GM23338 (cell line): ENCODE measurements around the gene MTLN. TPM values are rescaled to one million over a fixed set of nuclear protein-coding genes. Genes with fewer than 3 reads are reported as not detected.

Experiments
- ATAC-seq: fragments of 200-7000 bp; cut with Tn5 transposase; 3 replicates; pipeline ENCODE4 v1.9.1; 2020
- DNase-seq: peaks from one replicate; pipeline ENCODE4 v3.0.0-alpha.2; 2015; ENCODE audit warnings: low spot score
- H2AFZ ChIP-seq: fragments of 200-600 bp; sonication (generic); 2 replicates; pipeline ENCODE4 v1.8.0; 2016; ENCODE audit warnings: antibody characterized with exemption, mild to moderate bottlenecking, moderate library complexity
- H3F3A ChIP-seq: fragments of 200-600 bp; sonication (generic); replicated peaks from 2 replicates; pipeline ENCODE4 v1.8.0; 2017; ENCODE audit warnings: antibody characterized with exemption, mixed run types, low read depth
- H3K27ac ChIP-seq: fragments of 200-600 bp; sonication (generic); 2 replicates; pipeline ENCODE4 v1.6.1; 2016; ENCODE audit warnings: low read depth
- H3K27me3 ChIP-seq: fragments of 200-600 bp; sonication (generic); 2 replicates; pipeline ENCODE4 v1.8.0; 2016; ENCODE audit warnings: mild to moderate bottlenecking, mixed run types, moderate library complexity; ENCODE audit not compliant: insufficient read depth
- H3K36me3 ChIP-seq: fragments of 200-600 bp; sonication (generic); 2 replicates; pipeline ENCODE4 v1.8.0; 2016; ENCODE audit warnings: mild to moderate bottlenecking; ENCODE audit not compliant: insufficient read depth
- H3K4me1 ChIP-seq: fragments of 200-600 bp; sonication (generic); 2 replicates; pipeline ENCODE4 v1.8.0; 2016; ENCODE audit warnings: mild to moderate bottlenecking, moderate library complexity; ENCODE audit not compliant: insufficient read depth
- H3K4me2 ChIP-seq: fragments of 200-600 bp; sonication (generic); 2 replicates; pipeline ENCODE4 v1.7.1; 2017; ENCODE audit warnings: mixed run types
- H3K4me3 ChIP-seq: fragments of 200-600 bp; sonication (generic); 2 replicates; pipeline ENCODE4 v1.6.1; 2016; ENCODE audit warnings: mixed run types
- H3K79me2 ChIP-seq: fragments of 200-600 bp; sonication (generic); replicated peaks from 2 replicates; pipeline ENCODE4 v1.8.0; 2017; ENCODE audit warnings: mild to moderate bottlenecking; ENCODE audit not compliant: insufficient read depth
- H3K9me2 ChIP-seq: fragments of 200-600 bp; sonication (generic); 2 replicates; pipeline ENCODE4 v1.8.0; 2017; ENCODE audit not compliant: insufficient read depth
- H4K20me1 ChIP-seq: fragments of 200-600 bp; sonication (generic); replicated peaks from 2 replicates; pipeline ENCODE4 v1.8.0; 2017; ENCODE audit warnings: mild to moderate bottlenecking; ENCODE audit not compliant: insufficient read depth
- H3K27ac Mint-ChIP-seq: 2 replicates; pipeline ENCODE4 v1.8.0; 2020; ENCODE audit warnings: inconsistent platforms, mild to moderate bottlenecking, moderate library complexity, mixed read lengths
- H3K27me3 Mint-ChIP-seq: 3 replicates; pipeline ENCODE4 v1.8.0; 2022; ENCODE audit warnings: low read depth, mild to moderate bottlenecking, moderate library complexity, mixed read lengths, inconsistent platforms; ENCODE audit not compliant: insufficient read depth, poor library complexity
- H3K36me3 Mint-ChIP-seq: 3 replicates; pipeline ENCODE4 v1.8.0; 2021; ENCODE audit warnings: low read depth, mild to moderate bottlenecking, inconsistent platforms, moderate library complexity, mixed read lengths
- H3K4me1 Mint-ChIP-seq: 3 replicates; pipeline ENCODE4 v1.8.0; 2020; ENCODE audit warnings: mild to moderate bottlenecking, inconsistent platforms, mixed read lengths
- H3K4me3 Mint-ChIP-seq: 3 replicates; pipeline ENCODE4 v1.8.0; 2021; ENCODE audit warnings: moderate library complexity, mild to moderate bottlenecking, inconsistent platforms, mixed read lengths
- H3K9me3 Mint-ChIP-seq: 3 replicates; pipeline ENCODE4 v1.8.0; 2020; ENCODE audit warnings: moderate library complexity, mild to moderate bottlenecking, inconsistent platforms, mixed read lengths
- CREB1 ChIP-seq: fragments of 250-450 bp; sonication (Bioruptor Pico); IDR thresholded peaks from 2 replicates; pipeline ENCODE4 v1.5.0; 2020; ENCODE audit warnings: low read depth, mild to moderate bottlenecking, moderate library complexity
- CTCF ChIP-seq, 2 experiments: fragments of 200-600 bp in 1 of 2; sonication (generic) in 1 of 2; conservative IDR thresholded peaks; 2 replicates each; pipeline versions ENCODE4 v1.5.1 to v1.6.1; 2016 to 2017; ENCODE audit warnings: antibody characterized with exemption in 2 of 2, low read depth in 2 of 2, mild to moderate bottlenecking in 2 of 2, moderate library complexity in 1 of 2
- EZH2 ChIP-seq: fragments of 200-600 bp; sonication (generic); IDR thresholded peaks from one replicate; pipeline ENCODE4 v1.8.0; 2017; ENCODE audit warnings: antibody characterized with exemption, mild to moderate bottlenecking, low read depth; ENCODE audit not compliant: unreplicated experiment
- JUNB ChIP-seq: IDR thresholded peaks from one replicate; pipeline ENCODE4 v1.6.1; 2016; ENCODE audit warnings: antibody characterized with exemption; ENCODE audit not compliant: unreplicated experiment
- REST ChIP-seq: IDR thresholded peaks from one replicate; pipeline ENCODE4 v1.6.1; 2018; ENCODE audit warnings: antibody characterized with exemption; ENCODE audit not compliant: unreplicated experiment
- STAT1 ChIP-seq: IDR thresholded peaks from one replicate; pipeline ENCODE4 v1.6.1; 2016; ENCODE audit warnings: antibody characterized with exemption; ENCODE audit not compliant: unreplicated experiment
- ZNF114 ChIP-seq: fragments of 250-450 bp; sonication (Bioruptor Pico); IDR thresholded peaks from 2 replicates; pipeline ENCODE4 v1.5.0; 2020; ENCODE audit warnings: mild to moderate bottlenecking, moderate library complexity
- ZNF331 ChIP-seq: fragments of 250-450 bp; sonication (Bioruptor Pico); IDR thresholded peaks from 2 replicates; pipeline ENCODE4 v1.5.0; 2020; ENCODE audit warnings: low read depth, mild to moderate bottlenecking, moderate library complexity
- ZNF462 ChIP-seq: fragments of 250-450 bp; sonication (Bioruptor Pico); IDR thresholded peaks from 2 replicates; pipeline ENCODE4 v1.5.0; 2020; ENCODE audit warnings: mild to moderate bottlenecking, moderate library complexity
- polyA plus RNA-seq: library from polyadenylated mRNA; unstranded; fragments of >200 nt; fragmentation: Nextera tagmentation; extraction: Ambion mirVana; gene quantifications from 2 replicates; pipeline ENCODE4 v1.2.1, GENCODE V29; 2016
- total RNA-seq: library from RNA; depleted of rRNA; stranded (reverse); fragments of >200 nt; shearing (Covaris generic); gene quantifications from 2 replicates; pipeline ENCODE4 v1.2.3, GENCODE V29; 2014

The MTLN gene
- total and polyA plus RNA-seq, 2 experiments from 2014 or later = 40.2 to 151 TPM

- Histone ChIP-seq H3K4me2 (no peak overlapping the region), H2AFZ (no peak overlapping the region), H3K36me3 (no peaks in the 10 kb centered on the region), H3K4me3 (no peak overlapping the region), H3K27me3 (no peaks in the 10 kb centered on the region), H3K27ac (no peak overlapping the region), H3F3A (no peaks in the 10 kb centered on the region), H4K20me1 (no peaks in the 10 kb centered on the region; the same call in 1 of the 2 replicates), H3K4me1 (no peaks in the 10 kb centered on the region), H3K79me2 (no peaks in the 10 kb centered on the region), H3K9me2 (no peaks in the 10 kb centered on the region)
- H3K4me1 Mint-ChIP-seq = no peaks in the 10 kb centered on the region; the same call in 2 of the 3 replicates
- TF ChIP-seq CREB1 (CRISPR knock-in tag) (no peak), EZH2 (no peak), JUNB (no peak)
- peaks cover 4% of the 10 kb centered on the region for H3K27me3 Mint-ChIP-seq
- ATAC-seq (no peak), DNase-seq (no peak)
- no peaks in the 10 kb centered on the region for H3K36me3 Mint-ChIP-seq
- no peak overlapping the region for H3K4me3 Mint-ChIP-seq
- H3K27ac Mint-ChIP-seq = no peak overlapping the region
- H3K9me3 Mint-ChIP-seq = no peaks in the 10 kb centered on the region; the same call in 2 of the 3 replicates
These were observed 14.3 kb downstream of the MTLN start for GRCh38 chr2:110198016-110198415.

GRCh38 chr2:110197452-110197851 lies 14.9 kb downstream of the MTLN start:
- no peaks in the 10 kb centered on the region for H3K4me1 ChIP-seq
- H3K4me3 ChIP-seq = no peak overlapping the region
- no peaks in the 10 kb centered on the region; the same call in 2 of the 3 replicates for H3K9me3 Mint-ChIP-seq
- no peak overlapping the region for H3K27ac ChIP-seq
- H3K79me2 ChIP-seq = no peaks in the 10 kb centered on the region
- ATAC-seq = no peak
- H3K4me3 Mint-ChIP-seq = no peak overlapping the region
- H4K20me1 ChIP-seq = no peaks in the 10 kb centered on the region; the same call in 1 of the 2 replicates
- no peak overlapping the region for H2AFZ ChIP-seq
- no peaks in the 10 kb centered on the region for H3K36me3 ChIP-seq
- H3K36me3 Mint-ChIP-seq = no peaks in the 10 kb centered on the region
- H3F3A ChIP-seq = no peaks in the 10 kb centered on the region
- DNase-seq = no peak
- H3K27me3 Mint-ChIP-seq = peaks cover 5% of the 10 kb centered on the region
- H3K4me2 ChIP-seq = no peak overlapping the region
- H3K27ac Mint-ChIP-seq = no peak overlapping the region
- H3K9me2 ChIP-seq = no peaks in the 10 kb centered on the region
- H3K4me1 Mint-ChIP-seq = no peaks in the 10 kb centered on the region; the same call in 2 of the 3 replicates
- TF ChIP-seq ZNF462 (CRISPR knock-in tag) (no peak), ZNF331 (CRISPR knock-in tag) (no peak), CTCF (conservative IDR thresholded peaks at IDR 0.05; ENCODE audit: low read depth in 2 of 2) (no peak), ZNF114 (CRISPR knock-in tag) (no peak), STAT1 (no peak), REST (no peak), CREB1 (CRISPR knock-in tag) (no peak)
- no peaks in the 10 kb centered on the region for H3K27me3 ChIP-seq
